Measurements from ENCODE around the gene PHF19. TPM values are rescaled to one million over a fixed set of nuclear protein-coding genes. Genes with fewer than 3 reads are reported as not detected.

The PHF19 gene
- total and polyA plus RNA-seq, 10 of the 15 experiments (the other 5 are each of a cell fraction or from before 2014, with no cell fraction given), result 26.0 to 133 (median 87.7) TPM

DNA sequence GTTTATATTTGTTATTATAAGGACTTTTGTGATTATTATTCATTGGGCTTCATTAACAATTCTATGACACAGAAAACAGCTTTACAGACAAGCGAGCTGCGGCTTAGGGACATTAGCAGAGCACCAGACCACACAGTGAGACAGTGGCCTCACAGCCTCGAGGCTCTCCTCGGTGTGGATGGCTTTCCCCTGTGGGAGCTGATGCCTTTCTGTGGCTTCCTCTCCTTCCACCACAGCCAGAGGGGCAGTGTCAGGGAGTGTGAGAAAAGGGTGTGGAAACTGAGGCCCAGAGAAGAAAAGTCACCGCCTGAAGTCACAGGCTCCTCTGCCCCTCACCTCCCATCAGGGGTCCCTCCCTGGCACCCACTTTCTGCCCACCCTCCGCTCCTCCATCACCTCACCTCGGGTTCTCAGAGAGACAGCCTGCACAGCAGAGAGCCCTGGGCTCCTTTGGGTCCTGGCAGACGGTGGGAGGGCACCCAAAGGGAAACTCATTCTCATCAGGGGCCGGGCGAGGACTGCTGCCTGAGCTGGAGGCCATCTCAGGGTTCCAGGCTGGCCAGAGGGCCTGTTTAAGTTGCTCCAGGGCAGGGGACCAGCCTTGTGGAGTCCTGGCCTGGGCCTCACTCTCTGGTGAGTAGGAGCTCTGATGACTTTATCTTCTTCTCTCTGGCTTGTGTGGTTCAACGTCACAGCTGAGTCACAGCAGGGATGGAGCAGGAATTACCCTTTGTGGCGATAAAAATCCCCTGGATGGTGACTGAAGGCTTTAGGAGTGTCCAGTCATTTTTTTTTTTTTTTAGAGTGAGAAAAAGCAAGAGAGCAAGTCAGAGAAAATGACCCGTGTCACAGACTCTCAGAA is 48.8 kb upstream of the PHF19 start (continued):
- TF ChIP-seq PAX5 (IDR thresholded peaks at IDR 0.05; ENCODE audit: borderline replicate concordance, low read depth, low read length), result 0 out of 2 replicates have a peak, but pooled peaks have one; percentile 41
- TF ChIP-seq NFIC (IDR thresholded peaks at IDR 0.05; ENCODE audit: low read depth, low read length), result no peak
- TF ChIP-seq CUX1 (IDR thresholded peaks at IDR 0.05; ENCODE audit: insufficient replicate concordance, low read depth, low read length), result no peak
- TF ChIP-seq BCL3 (IDR thresholded peaks at IDR 0.05; ENCODE audit: borderline replicate concordance, insufficient read depth, low read depth, low read length, poor library complexity, severe bottlenecking), result peak; percentile 52
- no peak for TF ChIP-seq NFYB (IDR thresholded peaks at IDR 0.05; ENCODE audit: insufficient read depth, low read depth, low read length)
- TF ChIP-seq JUNB (IDR thresholded peaks at IDR 0.05), result peak; percentile 79
- no peak for TF ChIP-seq RB1 (IDR thresholded peaks at IDR 0.05; ENCODE audit: borderline replicate concordance)
- TF ChIP-seq ATF2 (IDR thresholded peaks at IDR 0.05; ENCODE audit: low read length), result no peak
- TF ChIP-seq ZSCAN29 (IDR thresholded peaks at IDR 0.05), result no peak
- 0 out of 2 replicates have a peak, but pooled peaks have one; percentile 22 for TF ChIP-seq MXI1 (IDR thresholded peaks at IDR 0.05; ENCODE audit: low read depth, low read length)
- peak; percentile 93 for TF ChIP-seq POLR2AphosphoS2 (IDR thresholded peaks at IDR 0.05; ENCODE audit: low read depth, low read length)
- no peak for TF ChIP-seq PAX8 (IDR thresholded peaks at IDR 0.05)
- TF ChIP-seq NRF1 (conservative IDR thresholded peaks at IDR 0.05; ENCODE audit: low read depth, low read length), result no peak
- no peak for TF ChIP-seq SUZ12 (IDR thresholded peaks at IDR 0.05; ENCODE audit: unreplicated experiment)
- TF ChIP-seq RELA (IDR thresholded peaks at IDR 0.05; ENCODE audit: borderline replicate concordance, partially characterized antibody), result peak; percentile 97
- 0 out of 2 replicates have a peak, but pooled peaks have one; percentile 29 for TF ChIP-seq TARDBP (IDR thresholded peaks at IDR 0.05; ENCODE audit: borderline replicate concordance)
- TF ChIP-seq TCF3 (IDR thresholded peaks at IDR 0.05; ENCODE audit: borderline replicate concordance, insufficient read depth, low read depth, low read length), result peak; percentile 57; the same call in 1 of the 2 replicates
- no peak for TF ChIP-seq CEBPB (IDR thresholded peaks at IDR 0.05; ENCODE audit: borderline replicate concordance in 1 of 2, low read depth in 2 of 2, low read length in 2 of 2)
- TF ChIP-seq SPI1 (IDR thresholded peaks at IDR 0.05; ENCODE audit: borderline replicate concordance, insufficient read depth, low read depth, low read length), result no peak

All from GM12878 (cell line).